Fibroblast of skin of left quadriceps (primary cell): ENCODE results near the gene VMAC.
A peak's percentile ranks its signal among the peaks of the same experiment; 100 is the strongest.

ENCODE experiments used
- DNase-seq, 2 experiments: peaks; one replicate each; pipeline ENCODE4 v3.0.0-alpha.2; 2013; ENCODE audit warnings: low read depth in 2 of 2

Gene VMAC

DNA sequence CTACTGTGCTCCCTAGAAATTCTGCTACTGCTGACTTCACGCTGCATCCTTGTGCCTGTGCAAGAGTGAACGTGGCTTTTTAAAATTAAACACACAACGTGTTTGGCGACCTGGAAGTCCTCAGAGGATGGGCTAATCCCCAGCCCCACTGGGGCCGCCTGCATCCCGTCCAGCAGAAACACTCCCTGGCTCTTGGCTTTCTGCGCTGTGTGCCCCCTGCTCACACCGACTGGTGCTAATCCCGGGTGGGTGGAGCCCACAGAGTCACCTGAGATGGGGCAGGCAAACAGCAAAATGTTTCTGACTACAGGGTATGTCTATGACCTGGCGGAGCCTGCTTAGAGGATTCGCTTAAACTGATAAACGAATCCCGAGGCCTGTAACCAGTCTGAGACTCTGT is 24.5 kb downstream of the VMAC start:
- DNase-seq = no peak

DNA sequence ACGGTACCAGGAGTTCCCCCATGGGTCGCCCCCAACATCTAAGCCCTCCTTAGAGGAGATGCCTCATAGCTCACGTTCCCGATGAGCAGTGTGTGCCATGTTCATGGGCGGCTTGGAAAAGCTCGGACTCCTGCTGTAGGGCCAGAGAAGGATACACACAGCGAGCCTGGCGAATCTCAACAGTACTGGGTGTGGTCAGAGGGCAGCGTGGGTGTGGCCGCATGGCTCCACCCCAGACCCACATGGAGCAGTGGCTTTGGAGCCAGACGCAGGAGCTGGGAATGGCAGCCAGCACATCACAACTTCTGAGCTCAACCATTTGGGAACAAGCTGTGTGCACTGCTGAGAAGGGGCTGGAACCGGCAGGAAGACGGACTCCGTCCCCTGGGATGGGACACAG is 25.0 kb downstream of the VMAC start:
- no peak for DNase-seq

DNA sequence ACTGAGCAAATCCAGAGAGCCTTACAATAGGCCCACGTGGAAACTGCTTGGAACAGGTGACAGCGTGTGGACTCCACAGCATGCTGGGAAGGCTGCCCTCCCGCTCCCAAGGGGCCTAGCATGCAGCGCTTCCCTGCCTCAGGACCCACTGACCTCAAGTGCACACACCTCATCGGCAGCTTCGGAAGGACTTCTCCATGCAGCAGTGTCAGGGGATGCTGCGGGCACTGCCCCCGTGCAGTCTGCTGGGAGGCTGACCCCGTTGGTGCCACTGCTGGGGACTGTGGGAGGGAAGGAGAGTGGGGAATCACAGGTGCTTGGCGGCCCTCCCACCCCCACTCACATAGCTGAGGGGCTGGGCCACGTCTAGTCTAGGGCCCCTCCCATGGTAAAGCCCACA is 26.6 kb downstream of the VMAC start:
- DNase-seq = no peak

DNA sequence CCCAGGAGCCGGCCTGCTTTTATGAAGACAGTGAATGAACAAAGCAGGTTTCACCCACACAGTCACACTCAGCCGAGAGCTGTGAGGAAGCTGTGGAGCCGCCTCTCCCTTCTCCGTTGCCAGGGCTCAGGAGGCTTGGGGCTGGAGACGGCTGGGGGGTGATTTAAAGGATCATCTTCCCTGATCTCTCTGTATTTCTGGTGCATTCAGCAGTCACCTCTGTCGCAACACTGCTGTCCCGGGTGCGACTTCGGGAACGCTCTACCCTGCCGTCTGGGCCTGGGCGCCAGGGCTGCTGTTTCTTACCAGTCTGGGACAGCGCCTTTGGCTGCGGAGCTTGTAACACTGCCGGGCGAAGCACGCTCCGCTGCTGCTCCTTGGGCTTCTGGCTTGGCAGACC is 27.5 kb downstream of the VMAC start:
- DNase-seq = no peak

DNA sequence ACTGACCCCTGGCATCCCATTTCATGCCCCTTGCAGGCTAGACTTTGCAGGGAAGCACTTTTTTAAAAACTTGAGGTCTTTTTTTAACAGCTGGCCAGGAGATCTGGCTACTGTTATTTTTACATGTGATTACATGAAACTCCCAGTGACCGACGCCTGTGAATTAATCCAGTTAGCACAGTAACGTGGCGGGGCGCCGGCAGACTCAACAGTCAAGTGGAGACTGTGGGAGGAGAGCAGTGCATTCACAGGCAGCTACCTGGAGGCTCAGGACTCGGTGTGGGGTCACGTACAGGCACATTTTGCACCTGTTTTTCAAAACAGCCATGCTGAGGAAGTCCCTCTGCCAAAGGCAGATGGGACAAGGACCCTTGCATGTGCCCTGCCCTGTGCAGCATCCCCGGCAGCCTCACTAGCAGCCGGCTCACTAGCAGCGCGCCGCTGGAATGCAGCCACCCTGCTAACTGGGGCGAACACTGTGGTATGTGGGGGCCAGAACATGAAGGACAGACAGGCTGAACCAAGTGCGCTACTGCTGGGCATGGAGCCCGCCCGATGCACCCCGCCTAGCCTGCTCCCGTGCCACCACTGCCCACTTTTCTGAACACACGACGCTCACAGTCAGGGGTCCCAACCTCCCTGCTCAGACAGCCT is 28.1 kb downstream of the VMAC start:
- DNase-seq = no peak

DNA sequence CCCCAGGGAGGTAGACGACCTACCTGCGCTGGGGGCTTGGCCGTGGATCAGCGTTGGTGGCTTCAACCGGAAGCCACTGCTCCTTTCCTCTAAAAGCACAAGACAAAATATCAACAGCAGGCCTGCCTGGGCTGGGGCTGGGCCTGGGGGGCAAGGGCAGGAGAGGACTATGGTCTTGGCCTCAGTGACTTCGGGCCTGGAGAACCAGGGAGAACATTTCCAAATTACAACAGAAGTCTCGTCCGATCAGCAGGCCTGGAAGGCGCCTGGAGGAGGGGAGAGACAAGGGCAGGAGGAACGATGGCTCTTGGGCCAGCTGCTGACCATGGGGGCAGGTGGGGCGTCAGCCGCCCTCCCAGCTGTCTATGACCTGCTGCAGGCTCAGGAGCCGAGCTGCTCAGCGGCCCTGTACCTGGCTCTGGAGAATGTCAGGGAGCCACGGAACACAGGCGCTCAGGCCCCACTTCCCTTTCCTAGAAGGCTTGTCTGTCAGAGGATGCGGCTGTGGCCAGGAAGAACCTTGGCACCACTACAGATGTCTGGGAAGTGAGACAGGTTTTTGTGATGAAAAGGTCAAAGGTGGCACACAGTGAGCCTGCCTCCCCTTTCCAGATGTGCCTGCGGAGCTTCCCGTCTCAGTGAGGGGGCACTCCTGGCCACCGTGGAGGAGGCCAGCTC is 28.9 kb downstream of the VMAC start:
- DNase-seq = no peak

DNA sequence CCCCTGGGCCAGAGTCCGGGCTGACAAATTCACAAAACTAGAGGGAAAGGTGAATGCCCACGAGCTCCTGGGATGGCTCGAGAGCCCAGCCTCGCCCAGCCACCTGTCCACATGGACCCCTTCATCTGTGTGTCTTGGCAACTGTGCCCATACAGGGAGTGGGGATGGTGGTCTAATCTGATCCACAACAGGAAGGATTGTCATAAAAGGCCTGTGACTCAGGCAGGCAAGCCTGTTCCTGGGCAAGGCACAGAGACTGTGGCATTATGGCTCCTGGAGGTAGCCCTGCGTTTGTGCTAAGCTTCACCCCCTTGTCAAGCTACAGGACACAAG is 29.4 kb downstream of the VMAC start:
- no peak for DNase-seq

DNA sequence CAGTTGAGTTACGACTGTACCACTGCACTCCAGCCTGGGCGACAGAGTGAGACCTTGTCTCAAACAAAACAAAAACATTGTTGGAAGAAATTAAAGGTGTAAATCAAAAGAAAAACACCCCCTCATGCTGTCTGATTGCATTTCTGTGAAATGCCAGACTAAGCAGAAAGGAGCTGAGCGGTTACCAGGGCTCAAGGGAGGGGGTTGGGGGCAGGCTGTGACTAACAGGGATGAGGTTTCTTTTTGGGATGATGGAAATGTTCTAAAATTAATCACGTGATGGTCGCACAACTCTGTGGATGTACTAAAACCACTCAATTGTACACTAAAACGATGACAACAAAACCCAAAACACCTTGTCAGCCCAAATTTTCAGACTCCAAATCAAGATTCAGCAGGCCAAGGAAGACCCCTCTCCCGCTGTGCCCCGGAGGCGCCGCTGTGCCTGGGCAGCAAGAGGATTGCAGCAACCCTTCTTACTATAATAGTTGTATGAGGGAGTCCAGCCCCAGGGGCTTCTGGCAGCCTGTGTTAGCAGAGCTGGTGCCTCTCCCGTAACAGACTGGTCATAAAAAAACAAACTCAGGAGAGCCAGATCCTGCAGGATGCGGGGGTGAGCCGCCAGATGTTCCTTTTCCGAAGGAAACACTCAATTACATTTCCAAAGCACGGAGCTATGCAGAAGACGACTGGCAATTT is 30.3 kb downstream of the VMAC start:
- peak in 1 of 2 experiments; percentile 29 for DNase-seq

DNA sequence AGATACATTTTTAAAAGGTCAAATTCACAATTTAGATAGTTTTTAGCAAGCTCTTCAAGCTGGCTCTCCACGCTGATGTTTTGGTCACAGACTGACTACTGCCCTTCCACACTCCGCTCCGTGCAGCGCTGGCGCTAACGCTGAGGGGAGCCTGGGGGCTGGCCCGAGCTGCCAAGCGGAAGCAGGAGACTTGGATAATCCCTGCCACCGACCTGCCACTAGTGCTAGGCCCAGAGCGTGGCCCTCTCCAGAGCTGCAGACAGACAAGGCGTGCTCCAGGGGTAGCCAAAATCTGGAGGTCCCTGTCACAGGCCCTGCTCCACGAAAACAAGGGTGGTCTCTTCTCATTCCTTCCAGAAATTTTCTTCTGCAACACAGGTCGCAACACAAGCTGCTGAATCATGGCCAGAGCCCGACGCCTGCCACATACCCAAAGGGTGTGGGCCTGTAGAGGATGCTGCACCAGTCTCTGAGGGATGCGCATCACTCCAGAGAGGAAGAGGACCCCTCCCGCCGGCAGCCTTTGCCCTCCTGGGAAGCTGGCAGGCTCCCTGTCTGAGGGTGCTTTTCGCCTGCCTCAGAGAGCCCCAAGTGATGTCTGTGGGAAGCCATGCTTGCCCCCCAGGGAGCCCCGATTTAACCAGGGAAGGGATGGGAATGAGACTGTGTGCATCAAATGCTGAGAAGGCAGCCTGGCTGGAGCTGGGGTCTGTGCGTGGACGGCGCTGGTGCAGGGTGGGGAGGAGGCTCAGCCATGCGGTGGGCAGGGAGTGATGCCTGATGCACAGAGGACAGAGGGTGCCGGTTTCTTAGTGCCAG is 31.0 kb downstream of the VMAC start:
- DNase-seq = no peak

DNA sequence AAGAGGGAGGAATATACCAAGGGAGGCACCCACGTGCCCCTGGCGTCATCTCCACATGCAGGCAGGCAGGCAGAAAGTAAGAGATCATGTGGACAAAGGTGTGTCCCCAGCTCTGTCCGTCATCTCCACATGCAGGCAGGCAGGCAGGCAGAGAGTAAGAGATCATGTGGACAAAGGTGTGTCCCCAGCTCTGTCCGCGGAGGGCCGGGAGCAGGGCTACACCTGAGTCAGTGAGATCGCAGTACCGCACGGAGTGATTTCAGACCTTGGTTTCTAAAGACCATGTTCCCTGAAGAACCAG is 31.6 kb downstream of the VMAC start:
- no peak for DNase-seq

DNA sequence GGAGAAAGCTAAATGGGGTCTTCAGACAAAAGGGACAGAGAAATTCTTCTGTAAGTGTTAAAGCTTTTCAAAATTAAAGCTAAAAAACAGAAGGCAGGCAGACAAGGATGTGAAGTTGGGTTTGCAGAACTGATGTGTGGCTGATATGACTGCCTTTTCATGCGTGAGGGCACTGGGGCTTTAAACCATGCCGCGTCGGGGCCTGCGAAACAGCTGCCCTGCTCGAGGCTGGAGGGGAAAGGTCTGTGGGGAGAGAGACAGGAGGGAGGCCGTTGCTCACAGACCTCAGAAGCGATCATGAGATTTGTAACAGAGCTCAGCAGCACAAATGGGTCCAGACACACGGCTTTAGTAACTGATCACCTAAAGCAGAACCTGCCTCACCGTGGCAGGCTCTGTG is 32.9 kb downstream of the VMAC start:
- DNase-seq = no peak

DNA sequence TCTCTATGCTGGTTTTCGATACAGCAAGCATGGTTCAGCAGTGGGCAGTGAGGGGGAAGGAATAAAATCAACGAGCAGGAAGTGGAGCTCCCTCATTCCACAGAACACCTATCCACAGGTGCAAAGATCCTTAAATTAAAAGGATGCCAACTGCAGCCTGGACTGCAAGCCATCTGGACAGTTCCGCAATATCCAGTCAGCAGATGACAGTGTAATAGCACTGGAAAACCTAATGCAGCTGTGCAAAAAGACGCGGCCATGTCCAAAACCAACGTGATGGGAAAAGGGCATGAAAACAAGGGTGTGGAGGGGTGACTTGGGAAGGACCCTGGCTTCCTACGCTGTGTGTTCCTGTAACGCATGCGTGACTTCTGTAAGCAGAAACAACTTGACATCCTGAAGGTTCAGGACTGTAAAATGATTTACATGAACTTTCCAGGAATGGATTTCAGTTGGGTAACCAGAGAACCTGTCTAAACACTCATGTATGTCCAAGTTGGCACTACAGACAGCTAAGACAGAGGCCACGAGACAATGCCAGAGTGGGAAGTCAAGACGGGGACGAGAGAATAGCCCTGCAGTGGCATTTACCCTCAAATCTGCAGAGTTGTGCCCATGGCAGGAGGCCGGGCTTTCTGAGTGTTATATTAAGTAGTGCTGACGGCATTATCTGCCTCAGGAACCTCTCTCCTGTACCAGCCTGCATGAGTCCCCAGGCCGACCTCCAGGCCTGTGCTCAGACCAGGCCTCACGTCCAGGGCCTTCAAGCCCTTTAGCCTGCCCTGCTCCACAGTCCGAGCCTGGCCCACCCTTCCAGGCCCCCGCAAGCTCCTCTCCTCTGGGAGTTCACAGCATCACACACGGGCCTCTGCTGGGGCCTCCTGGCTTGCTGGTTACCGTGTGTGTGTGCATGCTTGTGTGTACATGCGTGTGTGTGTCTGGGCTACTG is 35.9 kb downstream of the VMAC start:
- no peak for DNase-seq

DNA sequence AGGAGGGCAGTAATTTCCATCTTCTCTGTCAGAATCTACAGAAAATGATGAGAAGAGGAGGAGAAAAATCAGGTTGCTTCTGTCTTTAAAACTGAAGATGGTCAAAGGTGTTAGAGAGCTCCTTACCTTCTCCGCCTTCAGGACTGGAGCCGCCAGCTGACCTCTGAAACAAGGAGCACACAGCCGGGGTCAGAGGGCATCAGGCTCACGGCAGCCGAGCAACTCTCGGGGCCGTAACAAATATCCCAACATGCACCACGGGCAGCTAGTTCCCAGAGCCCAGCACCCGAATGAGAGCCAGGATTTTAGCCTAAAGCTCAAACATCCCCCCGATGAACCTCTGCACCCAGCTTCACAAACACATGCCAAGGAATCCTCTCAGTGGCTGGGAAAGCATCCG is 37.0 kb downstream of the VMAC start:
- no peak for DNase-seq

DNA sequence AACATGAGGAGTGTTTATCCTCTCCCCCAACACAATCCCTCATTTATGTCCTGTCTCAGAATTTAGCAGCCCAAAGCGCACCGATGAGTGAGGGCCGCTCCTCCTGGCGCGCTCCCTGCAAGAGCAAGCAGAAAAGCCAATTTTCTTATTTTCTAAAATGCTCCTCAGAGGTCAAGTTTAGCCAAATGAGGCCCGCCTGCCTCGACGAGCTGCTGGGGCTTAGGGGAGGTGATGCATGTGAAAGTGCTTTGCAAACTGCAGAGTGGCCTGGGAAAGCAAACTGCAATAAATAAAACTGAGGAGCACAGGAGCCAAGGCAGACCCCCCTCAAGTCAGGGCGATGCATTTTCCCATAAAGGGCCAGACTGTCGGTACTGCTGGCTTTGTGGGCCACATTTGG is 38.4 kb downstream of the VMAC start:
- no peak for DNase-seq

DNA sequence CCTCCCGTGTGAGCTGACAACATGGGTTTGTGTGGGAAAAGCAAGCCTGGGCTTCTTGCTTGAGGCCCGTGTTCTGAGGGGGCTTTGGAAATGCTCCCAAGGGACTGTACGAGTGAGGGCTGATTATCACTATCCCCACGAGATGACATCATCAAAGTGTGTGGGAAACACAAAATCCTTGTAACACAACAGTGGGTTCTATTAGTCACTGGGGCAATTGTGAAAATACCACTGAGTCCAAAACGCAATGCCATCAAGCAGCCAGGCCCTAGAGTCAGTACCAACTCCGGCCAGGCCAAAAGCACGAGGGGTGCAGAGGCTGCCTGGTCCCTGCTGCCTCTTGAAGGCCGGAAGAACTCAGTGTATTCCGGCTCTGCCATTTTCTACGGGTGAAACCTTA is 39.0 kb downstream of the VMAC start:
- DNase-seq = no peak

DNA sequence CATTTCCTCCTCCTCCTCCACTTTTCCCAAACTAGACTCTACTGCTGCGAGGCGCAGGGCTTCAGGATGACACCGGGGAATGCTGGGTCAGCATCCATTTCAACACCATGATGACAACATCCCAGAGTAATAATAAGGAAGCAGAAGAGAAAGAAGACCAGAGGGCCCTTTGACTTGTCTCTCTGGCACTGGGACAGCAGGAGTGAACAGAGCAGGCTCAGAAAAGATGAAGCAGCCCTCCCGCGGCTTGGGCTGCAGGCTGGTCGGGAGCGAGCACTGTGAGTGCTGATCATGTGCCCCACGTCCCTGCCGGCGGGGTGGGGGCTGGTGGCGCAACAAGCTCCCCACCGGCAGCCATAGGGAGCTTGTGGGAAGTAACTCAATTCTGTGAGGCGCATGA is 42.8 kb downstream of the VMAC start:
- no peak for DNase-seq

DNA sequence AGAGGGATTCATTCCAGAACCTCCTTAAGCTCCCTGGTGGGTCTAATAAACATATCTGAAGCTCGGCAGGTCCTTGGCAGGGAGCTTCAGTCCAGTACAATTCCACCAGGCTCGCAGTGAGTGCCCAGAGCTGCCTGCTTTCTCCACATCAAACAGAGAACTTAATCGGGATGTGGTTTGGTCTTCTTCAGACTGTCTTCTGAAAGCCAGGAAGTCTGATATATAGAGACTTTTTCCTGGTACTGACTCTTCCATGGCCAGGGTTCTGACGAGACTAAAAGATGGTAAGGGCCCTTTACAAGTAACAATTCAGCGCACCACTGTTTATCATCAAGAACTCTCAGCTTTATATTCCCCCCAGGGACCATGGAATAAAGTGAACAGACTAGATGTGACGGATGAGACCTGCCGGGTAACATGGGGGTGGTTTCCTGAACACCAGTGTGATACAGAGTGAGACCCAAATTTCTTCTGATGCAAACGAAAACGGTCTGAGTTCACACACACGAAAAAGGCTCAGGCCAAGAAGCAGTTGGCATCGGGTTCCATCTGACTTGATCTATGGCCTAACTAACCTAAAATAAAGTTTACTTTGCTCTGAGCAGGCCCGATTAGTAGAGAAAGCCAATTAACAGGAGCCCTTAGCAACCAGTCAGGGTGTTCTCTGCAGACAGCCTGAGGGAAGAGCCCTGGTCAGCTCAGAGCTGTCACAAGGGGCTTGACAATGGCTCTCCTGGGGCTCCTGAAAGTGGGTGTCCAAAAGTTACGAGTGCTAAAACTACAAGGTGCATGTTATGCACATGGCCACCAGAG is 44.3 kb downstream of the VMAC start:
- DNase-seq = no peak

DNA sequence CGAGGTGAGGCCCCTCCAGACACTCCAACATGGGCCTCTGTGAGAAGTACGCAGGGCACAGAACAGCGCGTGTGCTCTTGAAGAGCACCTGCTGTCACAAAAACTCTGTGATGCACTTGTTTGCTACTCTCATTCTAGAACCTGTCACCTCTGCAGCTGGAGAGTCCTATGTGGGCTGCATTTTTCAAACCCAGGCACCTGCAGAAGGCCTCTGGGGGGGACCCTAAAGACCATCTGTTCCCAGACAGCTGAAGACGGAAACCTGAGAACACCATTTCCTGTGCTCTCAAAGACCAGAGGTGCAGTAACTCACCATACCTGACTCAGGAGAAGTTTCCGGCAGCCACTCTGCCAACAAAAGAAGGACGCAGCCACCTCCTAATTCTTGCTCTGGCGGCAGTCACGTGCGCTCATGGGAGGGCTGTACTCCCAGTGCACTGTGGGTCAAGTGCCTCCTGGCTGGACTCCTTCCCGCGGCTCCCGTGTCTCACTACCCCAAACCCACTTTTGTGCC is 45.2 kb downstream of the VMAC start:
- no peak for DNase-seq

DNA sequence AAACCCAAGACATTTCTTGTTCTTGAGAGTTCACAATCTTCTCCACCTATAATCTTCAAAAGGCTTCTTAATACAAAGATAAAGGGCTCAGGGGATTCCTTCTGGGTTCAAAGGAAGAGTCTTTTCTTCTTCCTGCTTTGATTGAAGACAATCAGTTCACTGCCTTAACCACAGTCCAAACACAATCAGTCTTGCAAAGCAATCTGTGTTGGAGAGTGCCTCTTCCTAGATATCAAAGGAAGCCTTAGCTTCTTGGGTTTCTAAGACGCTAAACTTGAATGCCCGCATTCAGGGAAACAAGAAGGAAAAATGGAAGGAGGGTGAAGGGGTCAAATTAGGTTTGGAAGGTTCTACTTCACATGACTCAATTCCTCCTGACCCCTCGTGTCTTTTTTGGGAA is 46.1 kb downstream of the VMAC start:
- DNase-seq = no peak

DNA sequence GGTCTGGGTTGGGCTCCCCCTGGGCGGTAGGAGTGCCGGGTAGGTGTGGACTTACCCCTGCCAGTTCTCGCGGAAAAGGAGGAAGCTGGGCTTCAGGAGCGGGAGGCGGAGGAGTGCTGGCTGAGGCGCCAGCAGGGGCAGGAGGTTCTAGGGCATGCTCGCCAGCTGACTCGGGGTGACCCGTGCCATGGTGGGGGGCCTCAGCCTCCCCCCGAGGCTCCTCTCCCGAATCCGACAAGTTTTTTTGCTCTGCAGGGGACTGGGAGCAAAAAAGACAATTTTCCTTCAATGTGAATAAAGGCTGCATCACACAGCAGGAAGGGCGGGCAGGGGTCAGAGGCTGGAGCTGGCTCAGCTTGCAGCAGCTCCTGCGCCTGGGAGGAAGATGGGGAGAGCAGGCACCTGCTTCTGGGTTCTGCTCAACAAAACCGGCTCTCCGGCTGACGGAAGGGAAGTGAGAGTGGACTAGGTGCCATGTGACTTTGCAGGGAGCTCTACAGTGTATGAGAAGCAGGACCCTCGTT is 46.7 kb downstream of the VMAC start:
- no peak for DNase-seq
